Type B pancreatic cell (in vitro differentiated cells): ENCODE measurements around the gene LIMS1. TPM values are rescaled to one million over a fixed set of nuclear protein-coding genes. Genes with fewer than 3 reads are reported as not detected.

ENCODE experiments used
- DNase-seq: peaks from one replicate; pipeline ENCODE4 v3.0.0; 2021; ENCODE audit warnings: mixed read lengths; ENCODE audit not compliant: unreplicated experiment; ENCODE audit errors: extremely low spot score
- H3K27ac Mint-ChIP-seq: 2 replicates; pipeline ENCODE4 v1.8.0; 2021; ENCODE audit warnings: mild to moderate bottlenecking, mixed read lengths
- H3K27me3 Mint-ChIP-seq: 2 replicates; pipeline ENCODE4 v1.8.0; 2021; ENCODE audit warnings: mixed read lengths
- H3K36me3 Mint-ChIP-seq: 2 replicates; pipeline ENCODE4 v1.8.0; 2021; ENCODE audit warnings: mixed read lengths
- H3K4me1 Mint-ChIP-seq: one replicate; pipeline ENCODE4 v1.8.0; 2021; ENCODE audit warnings: mixed read lengths; ENCODE audit not compliant: unreplicated experiment
- H3K4me3 Mint-ChIP-seq: 2 replicates; pipeline ENCODE4 v1.8.0; 2021; ENCODE audit warnings: mild to moderate bottlenecking, mixed read lengths
- H3K9me3 Mint-ChIP-seq: 2 replicates; pipeline ENCODE4 v1.8.0; 2021; ENCODE audit warnings: mixed read lengths
- total RNA-seq: library from RNA; stranded (reverse); gene quantifications from 2 replicates; pipeline ENCODE4 v1.2.1, GENCODE V29; 2021; ENCODE audit warnings: low replicate concordance
- TF ChIP-seq, protein P1 (sequence below): fragments of 200-600 bp; sonication (generic); conservative IDR thresholded peaks from 2 replicates; pipeline ENCODE4 v1.5.0; 2021; ENCODE audit warnings: antibody characterized with exemption, mild to moderate bottlenecking

The LIMS1 gene
- total RNA-seq, 1 donor from 2014 or later = 43.5 TPM

GRCh38 chr2:108560241-108560811, 26.1 kb downstream of the LIMS1 start:
- Mint-ChIP-seq H3K27me3 (no peaks in the 10 kb centered on the region), H3K4me1 (peaks cover 26% of the 10 kb centered on the region), H3K27ac (no peak overlapping the region), H3K36me3 (peaks cover 13% of the 10 kb centered on the region), H3K9me3 (peaks cover 9% of the 10 kb centered on the region), H3K4me3 (no peak overlapping the region)
- DNase-seq = no peak
- TF ChIP-seq, protein P1, sequence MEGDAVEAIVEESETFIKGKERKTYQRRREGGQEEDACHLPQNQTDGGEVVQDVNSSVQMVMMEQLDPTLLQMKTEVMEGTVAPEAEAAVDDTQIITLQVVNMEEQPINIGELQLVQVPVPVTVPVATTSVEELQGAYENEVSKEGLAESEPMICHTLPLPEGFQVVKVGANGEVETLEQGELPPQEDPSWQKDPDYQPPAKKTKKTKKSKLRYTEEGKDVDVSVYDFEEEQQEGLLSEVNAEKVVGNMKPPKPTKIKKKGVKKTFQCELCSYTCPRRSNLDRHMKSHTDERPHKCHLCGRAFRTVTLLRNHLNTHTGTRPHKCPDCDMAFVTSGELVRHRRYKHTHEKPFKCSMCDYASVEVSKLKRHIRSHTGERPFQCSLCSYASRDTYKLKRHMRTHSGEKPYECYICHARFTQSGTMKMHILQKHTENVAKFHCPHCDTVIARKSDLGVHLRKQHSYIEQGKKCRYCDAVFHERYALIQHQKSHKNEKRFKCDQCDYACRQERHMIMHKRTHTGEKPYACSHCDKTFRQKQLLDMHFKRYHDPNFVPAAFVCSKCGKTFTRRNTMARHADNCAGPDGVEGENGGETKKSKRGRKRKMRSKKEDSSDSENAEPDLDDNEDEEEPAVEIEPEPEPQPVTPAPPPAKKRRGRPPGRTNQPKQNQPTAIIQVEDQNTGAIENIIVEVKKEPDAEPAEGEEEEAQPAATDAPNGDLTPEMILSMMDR = no peak

DNA sequence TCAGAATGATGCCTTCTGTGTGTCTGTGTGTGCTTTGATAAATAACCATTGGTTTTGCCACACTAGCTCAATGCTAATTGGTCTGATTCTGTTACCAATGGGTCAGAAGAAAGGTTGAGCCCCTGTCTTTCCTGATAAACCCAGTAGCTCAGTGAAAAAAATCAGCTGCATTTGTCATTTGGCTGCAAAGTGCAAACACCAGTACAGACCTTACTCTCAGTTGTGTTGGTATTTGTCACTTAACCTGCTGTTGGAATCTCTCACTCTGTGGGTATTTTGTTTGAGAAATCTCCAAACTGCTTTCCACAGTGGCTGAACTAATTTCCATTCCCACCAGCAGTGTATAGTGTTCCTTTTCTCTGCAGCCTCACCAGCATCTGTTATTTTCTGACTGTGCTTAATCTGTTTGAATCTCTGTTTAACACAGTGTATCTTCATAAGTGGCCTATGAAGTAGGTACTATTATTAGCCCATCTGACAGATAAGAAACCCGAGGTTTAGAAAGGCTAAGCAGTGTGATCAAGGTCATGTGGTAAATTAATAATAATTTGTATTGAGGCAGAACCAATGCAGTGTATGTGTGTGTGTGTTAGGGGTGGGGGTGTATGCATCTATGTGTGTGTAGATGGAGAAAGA, 26.7 kb downstream of the LIMS1 start:
- DNase-seq = no peak
- H3K4me1 Mint-ChIP-seq = peaks cover 21% of the 10 kb centered on the region
- TF ChIP-seq, protein P1 = no peak
- no peaks in the 10 kb centered on the region for H3K27me3 Mint-ChIP-seq
- H3K27ac Mint-ChIP-seq = no peak overlapping the region
- H3K36me3 Mint-ChIP-seq = peaks cover 10% of the 10 kb centered on the region
- no peak overlapping the region for H3K4me3 Mint-ChIP-seq
- peaks cover 5% of the 10 kb centered on the region for H3K9me3 Mint-ChIP-seq

- no peak overlapping the region for H3K4me3 Mint-ChIP-seq
Observed at GRCh38 chr2:108562274-108562673, 28.0 kb downstream of the LIMS1 start.

DNA sequence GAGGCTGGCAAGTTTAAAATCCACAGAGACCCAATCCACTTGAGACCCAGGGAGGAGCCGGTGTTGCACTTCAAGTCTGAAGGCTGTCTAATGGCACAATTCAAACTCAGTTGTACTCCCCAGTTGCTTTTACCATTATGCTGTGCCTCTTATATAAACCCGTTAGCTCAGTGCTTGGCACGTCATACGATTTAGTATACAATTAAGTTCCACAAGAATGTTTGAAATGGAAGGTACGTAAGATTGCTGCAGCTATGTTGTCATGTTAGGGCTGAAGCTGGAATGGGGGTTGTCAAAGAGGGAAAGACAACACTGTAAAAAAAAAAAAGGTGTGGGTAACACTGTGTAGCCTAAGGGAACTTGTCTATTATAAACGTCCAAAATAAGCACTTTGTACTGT, 30.2 kb downstream of the LIMS1 start:
- Mint-ChIP-seq H3K27ac (no peak overlapping the region), H3K27me3 (no peaks in the 10 kb centered on the region), H3K4me3 (no peak overlapping the region), H3K36me3 (peaks cover 14% of the 10 kb centered on the region), H3K9me3 (peaks cover 5% of the 10 kb centered on the region), H3K4me1 (peaks cover 20% of the 10 kb centered on the region)
- no peak for DNase-seq
- TF ChIP-seq, protein P1 = no peak

More at GRCh38 chr2:108562274-108562673, 28.0 kb downstream of the LIMS1 start:
- DNase-seq = no peak
- TF ChIP-seq, protein P1 = no peak
- H3K4me1 Mint-ChIP-seq = peaks cover 21% of the 10 kb centered on the region
- H3K27ac Mint-ChIP-seq = no peak overlapping the region
- H3K27me3 Mint-ChIP-seq = no peaks in the 10 kb centered on the region
- peaks cover 10% of the 10 kb centered on the region for H3K36me3 Mint-ChIP-seq
- H3K9me3 Mint-ChIP-seq = peaks cover 5% of the 10 kb centered on the region

DNA sequence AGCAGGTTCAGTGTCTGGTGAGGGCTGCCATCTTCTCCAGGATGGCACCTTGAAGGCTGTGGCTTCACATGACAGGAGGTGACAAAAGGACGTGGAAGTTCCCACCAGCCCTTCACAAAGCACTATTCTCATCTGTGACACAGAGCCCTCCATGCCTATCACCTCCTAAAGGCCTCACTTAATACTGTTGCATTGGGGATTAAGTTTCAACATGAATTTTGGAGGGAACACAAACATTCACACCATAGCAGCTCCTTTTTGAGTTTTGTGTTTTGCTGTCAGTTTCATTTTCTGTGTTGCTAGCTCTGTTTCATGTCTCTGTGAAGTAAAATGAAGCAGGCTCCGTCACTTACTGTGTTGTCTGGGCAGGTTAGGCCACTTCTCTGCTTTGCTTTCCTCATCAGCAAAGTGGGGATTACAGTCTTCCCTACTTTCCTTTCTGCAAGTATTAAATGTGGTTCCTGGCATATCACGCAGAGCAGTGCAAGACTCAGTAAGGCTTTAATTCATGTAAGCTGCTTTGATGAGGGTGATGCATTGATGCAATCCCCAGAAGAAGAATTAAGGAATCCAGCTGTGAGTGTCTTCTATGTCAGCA, 31.6 kb downstream of the LIMS1 start:
- Mint-ChIP-seq H3K9me3 (peaks cover 5% of the 10 kb centered on the region), H3K4me3 (no peak overlapping the region), H3K36me3 (peaks cover 14% of the 10 kb centered on the region), H3K4me1 (peaks cover 7% of the 10 kb centered on the region), H3K27ac (no peak overlapping the region), H3K27me3 (no peaks in the 10 kb centered on the region)
- DNase-seq = no peak
- TF ChIP-seq, protein P1 = no peak
